ENCODE results near the gene RBMS1.

DNA sequence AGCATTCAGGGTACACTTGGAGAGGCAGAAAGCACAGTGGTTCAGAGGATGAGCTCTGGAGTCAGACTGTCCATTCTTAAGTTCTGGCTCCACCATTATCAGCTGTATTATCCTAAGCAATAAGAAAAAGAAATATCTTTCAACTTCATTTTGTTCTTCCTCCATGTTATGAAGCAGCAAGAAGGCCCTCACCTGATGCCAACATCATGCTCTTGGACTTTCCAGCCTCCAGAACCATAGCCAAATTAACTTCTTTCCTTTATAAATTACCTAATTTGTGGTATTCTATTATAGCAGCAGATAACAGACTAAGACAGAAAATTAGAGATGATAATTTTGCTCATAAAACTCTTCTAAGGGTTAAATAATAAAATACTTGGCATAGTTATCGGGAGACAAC lies 137.1 kb downstream of the RBMS1 start:
- TF ChIP-seq, protein P1, sequence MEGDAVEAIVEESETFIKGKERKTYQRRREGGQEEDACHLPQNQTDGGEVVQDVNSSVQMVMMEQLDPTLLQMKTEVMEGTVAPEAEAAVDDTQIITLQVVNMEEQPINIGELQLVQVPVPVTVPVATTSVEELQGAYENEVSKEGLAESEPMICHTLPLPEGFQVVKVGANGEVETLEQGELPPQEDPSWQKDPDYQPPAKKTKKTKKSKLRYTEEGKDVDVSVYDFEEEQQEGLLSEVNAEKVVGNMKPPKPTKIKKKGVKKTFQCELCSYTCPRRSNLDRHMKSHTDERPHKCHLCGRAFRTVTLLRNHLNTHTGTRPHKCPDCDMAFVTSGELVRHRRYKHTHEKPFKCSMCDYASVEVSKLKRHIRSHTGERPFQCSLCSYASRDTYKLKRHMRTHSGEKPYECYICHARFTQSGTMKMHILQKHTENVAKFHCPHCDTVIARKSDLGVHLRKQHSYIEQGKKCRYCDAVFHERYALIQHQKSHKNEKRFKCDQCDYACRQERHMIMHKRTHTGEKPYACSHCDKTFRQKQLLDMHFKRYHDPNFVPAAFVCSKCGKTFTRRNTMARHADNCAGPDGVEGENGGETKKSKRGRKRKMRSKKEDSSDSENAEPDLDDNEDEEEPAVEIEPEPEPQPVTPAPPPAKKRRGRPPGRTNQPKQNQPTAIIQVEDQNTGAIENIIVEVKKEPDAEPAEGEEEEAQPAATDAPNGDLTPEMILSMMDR (IDR thresholded peaks at IDR 0.05; ENCODE audit: insufficient read depth, low read depth, low read length) = no peak
- TF ChIP-seq EZH2 (IDR thresholded peaks at IDR 0.05; ENCODE audit: insufficient read depth, low read length) = no peak
